Measurements from ENCODE around the gene ZNF500. TPM values are rescaled to one million over a fixed set of nuclear protein-coding genes. Genes with fewer than 3 reads are reported as not detected.
"Not testable (repeated sequence)": the region's sequence is repeated elsewhere in the genome, so short reads cannot be mapped to it uniquely, and the experiment has no call there.

Gene ZNF500
- total and polyA plus RNA-seq, 12 donors, result 3.8 to 10.5 (median 8.1) TPM

DNA sequence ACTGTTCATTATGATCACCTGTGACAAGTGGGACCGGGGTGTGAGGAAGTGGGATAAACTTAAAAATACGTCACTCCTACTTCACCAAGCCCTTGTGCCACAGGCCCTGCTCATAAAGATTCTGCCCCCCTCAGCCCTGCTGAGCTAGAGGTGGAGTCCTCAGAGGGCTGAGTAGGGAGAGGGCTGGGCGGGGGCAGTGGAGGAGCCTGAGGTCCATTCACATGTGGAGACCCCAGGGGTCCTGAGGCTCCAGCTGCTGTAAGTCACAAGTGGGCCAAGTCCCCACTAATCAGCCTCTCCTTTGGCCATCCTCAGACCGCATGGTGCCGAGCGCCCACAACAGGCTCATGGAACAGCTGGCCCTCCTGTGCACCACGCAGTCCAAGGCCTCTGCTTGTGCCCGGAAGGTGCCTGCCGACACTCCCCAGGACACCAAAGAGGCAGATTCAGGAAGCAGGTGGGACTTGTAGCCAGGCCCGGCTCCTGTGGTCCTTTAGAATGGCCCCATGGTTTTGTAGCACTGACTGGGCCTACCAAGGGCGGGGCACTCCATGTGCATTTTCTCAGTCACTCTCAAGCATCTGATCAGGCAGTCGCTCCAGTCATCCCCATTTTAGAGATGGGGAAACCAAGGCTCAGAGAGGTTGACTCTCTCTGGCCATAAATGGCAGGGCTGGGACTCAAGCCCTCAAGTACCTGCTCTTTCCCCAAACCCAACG, 22.2 kb downstream of the ZNF500 start:
- 72 to 86% methylated on average over 13 of the region's 13 CpGs for WGBS, 2 donors
- Histone ChIP-seq H3K4me1 (peaks cover 0 to 22% (median 6%) of the 10 kb centered on the region in 9 donors), H3K27ac (no peak overlapping the region), H3K9me3 (no peaks in the 10 kb centered on the region), H3K36me3 (peaks cover 0 to 15% (median 1%) of the 10 kb centered on the region in 9 donors), H3K27me3 (no peaks in the 10 kb centered on the region), H3K4me3 (no peak overlapping the region)
- DNase-seq, result no peak
- intact Hi-C loops (cut with DNase I), result no loop called here
- no peak for ATAC-seq
- TF ChIP-seq, protein P1, sequence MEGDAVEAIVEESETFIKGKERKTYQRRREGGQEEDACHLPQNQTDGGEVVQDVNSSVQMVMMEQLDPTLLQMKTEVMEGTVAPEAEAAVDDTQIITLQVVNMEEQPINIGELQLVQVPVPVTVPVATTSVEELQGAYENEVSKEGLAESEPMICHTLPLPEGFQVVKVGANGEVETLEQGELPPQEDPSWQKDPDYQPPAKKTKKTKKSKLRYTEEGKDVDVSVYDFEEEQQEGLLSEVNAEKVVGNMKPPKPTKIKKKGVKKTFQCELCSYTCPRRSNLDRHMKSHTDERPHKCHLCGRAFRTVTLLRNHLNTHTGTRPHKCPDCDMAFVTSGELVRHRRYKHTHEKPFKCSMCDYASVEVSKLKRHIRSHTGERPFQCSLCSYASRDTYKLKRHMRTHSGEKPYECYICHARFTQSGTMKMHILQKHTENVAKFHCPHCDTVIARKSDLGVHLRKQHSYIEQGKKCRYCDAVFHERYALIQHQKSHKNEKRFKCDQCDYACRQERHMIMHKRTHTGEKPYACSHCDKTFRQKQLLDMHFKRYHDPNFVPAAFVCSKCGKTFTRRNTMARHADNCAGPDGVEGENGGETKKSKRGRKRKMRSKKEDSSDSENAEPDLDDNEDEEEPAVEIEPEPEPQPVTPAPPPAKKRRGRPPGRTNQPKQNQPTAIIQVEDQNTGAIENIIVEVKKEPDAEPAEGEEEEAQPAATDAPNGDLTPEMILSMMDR (IDR thresholded peaks at IDR 0.05), result no peak

DNA sequence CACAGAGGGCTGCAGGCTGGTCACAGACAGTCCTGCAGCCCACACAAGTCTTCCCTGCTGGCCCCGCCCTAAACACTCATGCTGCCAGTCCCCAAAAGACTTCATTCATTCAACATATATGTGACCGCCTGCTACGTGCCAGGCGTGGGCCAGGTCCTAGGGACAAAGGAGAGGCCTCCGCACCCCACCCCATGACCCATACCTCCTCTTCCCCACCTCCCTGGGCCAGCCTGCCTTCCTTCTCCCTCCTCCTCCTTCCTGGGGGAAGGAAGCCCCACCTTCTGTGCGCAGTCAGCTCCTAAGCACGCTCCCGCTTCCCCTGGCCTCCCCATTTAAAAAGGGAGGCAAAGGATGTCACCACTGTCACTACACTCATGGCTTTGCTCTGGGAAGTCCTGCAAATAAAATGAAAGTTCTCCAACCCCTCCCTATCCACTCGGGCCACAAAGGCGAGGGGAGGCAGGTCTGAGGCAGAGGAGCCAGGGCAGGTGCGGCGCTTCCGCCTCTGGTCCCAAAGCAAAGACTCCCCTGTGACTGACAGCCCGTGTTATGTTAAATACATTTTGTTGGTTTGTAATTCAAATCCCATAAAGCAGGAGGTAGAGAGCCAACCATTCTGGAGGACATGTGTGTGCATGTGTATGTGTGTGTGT, 23.6 kb downstream of the ZNF500 start:
- peak overlapping the region in 3 of 10 donors; percentile 15 to 32 (median 21) for H3K4me3 ChIP-seq
- no peak for DNase-seq
- peaks cover 0 to 2% (median 0%) of the 10 kb centered on the region in 9 donors for H3K36me3 ChIP-seq
- no peak overlapping the region for H3K27ac ChIP-seq
- no peaks in the 10 kb centered on the region for H3K27me3 ChIP-seq
- no peaks in the 10 kb centered on the region for H3K9me3 ChIP-seq
- intact Hi-C loops (cut with DNase I), result no loop called here
- TF ChIP-seq, protein P1 (IDR thresholded peaks at IDR 0.05), result no peak
- WGBS, 2 donors, result 40% methylated on average over 14 of the region's 14 CpGs
- ATAC-seq, result peak in 4 of 8 donors; percentile 13 to 43 (median 29)
- H3K4me1 ChIP-seq, result peaks cover 0 to 22% (median 6%) of the 10 kb centered on the region in 9 donors

DNA sequence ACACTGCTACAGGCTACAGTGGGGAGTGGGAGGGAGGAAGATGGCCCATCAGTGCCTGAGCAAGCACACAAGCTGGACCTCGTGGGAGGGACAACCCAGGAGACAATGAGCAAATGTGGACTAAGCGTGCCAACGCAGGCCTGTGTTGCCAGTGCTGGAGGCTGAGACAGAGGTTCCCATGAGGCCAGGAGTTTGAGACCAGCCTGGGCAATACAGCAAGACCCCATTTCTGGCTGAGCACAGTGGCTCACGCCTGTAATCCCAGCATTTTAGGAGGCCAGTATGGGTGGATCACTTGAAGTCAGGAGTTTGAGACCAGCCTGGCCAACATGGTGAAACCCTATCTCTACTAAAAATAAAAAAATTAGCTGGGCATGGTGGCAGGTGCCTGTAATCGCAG, 28.6 kb downstream of the ZNF500 start:
- H3K36me3 ChIP-seq, H3K27me3 ChIP-seq, DNase-seq, H3K4me3 ChIP-seq, ATAC-seq, H3K27ac ChIP-seq, H3K9me3 ChIP-seq: not testable (repeated sequence)
- 85% methylated on average over 5 of the region's 5 CpGs for WGBS, 2 donors
- intact Hi-C loops (cut with DNase I), result loop anchor here in 2 of 10 donors (5.0 to 10.0 kb wide), 2 partner anchors 59 to 216 kb away; partner anchors contain the start of genes SEC14L5 (in 1 of the 2) and SMIM22 (in 1 of the 2)
- H3K4me1 ChIP-seq, result peaks cover 6 to 21% (median 12%) of the 10 kb centered on the region in 9 donors

GRCh38 chr16:4737545-4737944, 29.4 kb downstream of the ZNF500 start:
- H3K27ac ChIP-seq, result no peak overlapping the region
- TF ChIP-seq, protein P1 (IDR thresholded peaks at IDR 0.05), result no peak
- no peaks in the 10 kb centered on the region for H3K36me3 ChIP-seq
- ATAC-seq (no peak), DNase-seq (no peak)
- peaks cover 2 to 20% (median 16%) of the 10 kb centered on the region in 9 donors for H3K4me1 ChIP-seq
- H3K4me3 ChIP-seq, result no peak overlapping the region
- no peaks in the 10 kb centered on the region for H3K9me3 ChIP-seq
- intact Hi-C loops (cut with DNase I), result loop anchor here in 2 of 10 donors (5.0 to 10.0 kb wide), 2 partner anchors 60 to 217 kb away; partner anchors contain the start of genes SEC14L5 (in 1 of the 2) and SMIM22 (in 1 of the 2)
- 75 to 84% methylated on average over 15 of the region's 15 CpGs for WGBS, 2 donors
- no peaks in the 10 kb centered on the region for H3K27me3 ChIP-seq

Data from heart right ventricle (tissue), 16 donors.